Calu3 (cell line): Measurements from ENCODE around the gene FSTL5. TPM values are rescaled to one million over a fixed set of nuclear protein-coding genes. Genes with fewer than 3 reads are reported as not detected.

ENCODE experiments used
- BruUV-seq: library from RNA; stranded (reverse); fragments of 400-500 nt; replicated peaks from 2 replicates; lab custom pipeline; 2021; lab: Mats Ljungman, UMichigan
- CTCF ChIA-PET: fragments of 300-600 bp; sonication (Branson Sonifier 250); formaldehyde crosslinking; loops from one replicate; lab custom pipeline; 2022; ENCODE audit warnings: antibody characterized with exemption; lab: Charles Lee
- DNase-seq: peaks from one replicate; pipeline ENCODE4 v3.0.0; 2022
- H3K27ac Mint-ChIP-seq: one replicate; pipeline ENCODE4 v1.8.0; 2022; ENCODE audit warnings: mixed read lengths; ENCODE audit not compliant: unreplicated experiment
- H3K27me3 Mint-ChIP-seq: one replicate; pipeline ENCODE4 v1.8.0; 2022; ENCODE audit warnings: mixed read lengths; ENCODE audit not compliant: unreplicated experiment
- H3K36me3 Mint-ChIP-seq: one replicate; pipeline ENCODE4 v1.8.0; 2022; ENCODE audit warnings: mild to moderate bottlenecking, moderate library complexity, mixed read lengths; ENCODE audit not compliant: insufficient read depth, unreplicated experiment
- H3K4me1 Mint-ChIP-seq: one replicate; pipeline ENCODE4 v1.8.0; 2022; ENCODE audit warnings: mild to moderate bottlenecking, low read depth, mixed read lengths; ENCODE audit not compliant: unreplicated experiment
- H3K4me3 Mint-ChIP-seq: one replicate; pipeline ENCODE4 v1.8.0; 2022; ENCODE audit warnings: mild to moderate bottlenecking, low read depth, moderate library complexity, mixed read lengths; ENCODE audit not compliant: unreplicated experiment
- H3K9me3 Mint-ChIP-seq: one replicate; pipeline ENCODE4 v1.8.0; 2022; ENCODE audit warnings: low read depth, mixed read lengths; ENCODE audit not compliant: unreplicated experiment
- intact Hi-C: fragments of 100-400 bp; cut with micrococcal nuclease; formaldehyde crosslinking; loops from one replicate; pipeline ENCODE4 v1.10.0; 2022; ENCODE audit not compliant: unreplicated experiment
- total RNA-seq: library from RNA; stranded (reverse); gene quantifications from 2 replicates; pipeline ENCODE4 v1.2.3, GENCODE V29; 2022
- TF ChIP-seq, protein P1 (sequence below): fragments of 200-600 bp; IDR thresholded peaks from one replicate; pipeline ENCODE4 v1.8.0; 2022; ENCODE audit warnings: antibody characterized with exemption; ENCODE audit not compliant: unreplicated experiment

Gene FSTL5
- total RNA-seq, 1 experiment from 2014 or later, result not detected

DNA sequence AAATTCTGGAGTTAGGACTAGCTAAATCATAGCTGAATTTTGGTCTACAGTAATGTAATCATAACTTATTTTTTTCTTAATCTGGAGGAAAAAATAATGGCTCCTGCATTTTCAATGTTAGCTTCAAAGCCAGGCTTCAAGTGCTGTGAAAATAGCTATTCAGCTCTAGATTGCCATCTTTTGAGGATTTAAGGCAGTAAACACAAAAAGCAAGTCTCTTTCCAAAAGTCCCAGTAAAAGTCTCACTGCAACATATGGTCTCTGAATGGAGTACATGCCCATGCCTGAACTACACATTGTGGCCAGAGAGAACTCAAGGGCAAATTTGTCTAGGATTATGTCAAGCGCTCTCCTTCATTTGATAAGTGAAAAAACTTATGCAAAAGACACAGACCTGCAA lies 720.9 kb downstream of the FSTL5 start:
- H3K9me3 Mint-ChIP-seq, result no peaks in the 10 kb centered on the region
- intact Hi-C loops, result no loop called here
- H3K36me3 Mint-ChIP-seq, result no peaks in the 10 kb centered on the region
- H3K4me3 Mint-ChIP-seq, result no peak overlapping the region
- no peak overlapping the region for H3K27ac Mint-ChIP-seq
- BruUV-seq, result no TSS peak
- TF ChIP-seq, protein P1, sequence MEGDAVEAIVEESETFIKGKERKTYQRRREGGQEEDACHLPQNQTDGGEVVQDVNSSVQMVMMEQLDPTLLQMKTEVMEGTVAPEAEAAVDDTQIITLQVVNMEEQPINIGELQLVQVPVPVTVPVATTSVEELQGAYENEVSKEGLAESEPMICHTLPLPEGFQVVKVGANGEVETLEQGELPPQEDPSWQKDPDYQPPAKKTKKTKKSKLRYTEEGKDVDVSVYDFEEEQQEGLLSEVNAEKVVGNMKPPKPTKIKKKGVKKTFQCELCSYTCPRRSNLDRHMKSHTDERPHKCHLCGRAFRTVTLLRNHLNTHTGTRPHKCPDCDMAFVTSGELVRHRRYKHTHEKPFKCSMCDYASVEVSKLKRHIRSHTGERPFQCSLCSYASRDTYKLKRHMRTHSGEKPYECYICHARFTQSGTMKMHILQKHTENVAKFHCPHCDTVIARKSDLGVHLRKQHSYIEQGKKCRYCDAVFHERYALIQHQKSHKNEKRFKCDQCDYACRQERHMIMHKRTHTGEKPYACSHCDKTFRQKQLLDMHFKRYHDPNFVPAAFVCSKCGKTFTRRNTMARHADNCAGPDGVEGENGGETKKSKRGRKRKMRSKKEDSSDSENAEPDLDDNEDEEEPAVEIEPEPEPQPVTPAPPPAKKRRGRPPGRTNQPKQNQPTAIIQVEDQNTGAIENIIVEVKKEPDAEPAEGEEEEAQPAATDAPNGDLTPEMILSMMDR, result no peak
- CTCF ChIA-PET, result no interaction called here
- H3K27me3 Mint-ChIP-seq, result no peaks in the 10 kb centered on the region
- no peak for DNase-seq
- no peaks in the 10 kb centered on the region for H3K4me1 Mint-ChIP-seq

DNA sequence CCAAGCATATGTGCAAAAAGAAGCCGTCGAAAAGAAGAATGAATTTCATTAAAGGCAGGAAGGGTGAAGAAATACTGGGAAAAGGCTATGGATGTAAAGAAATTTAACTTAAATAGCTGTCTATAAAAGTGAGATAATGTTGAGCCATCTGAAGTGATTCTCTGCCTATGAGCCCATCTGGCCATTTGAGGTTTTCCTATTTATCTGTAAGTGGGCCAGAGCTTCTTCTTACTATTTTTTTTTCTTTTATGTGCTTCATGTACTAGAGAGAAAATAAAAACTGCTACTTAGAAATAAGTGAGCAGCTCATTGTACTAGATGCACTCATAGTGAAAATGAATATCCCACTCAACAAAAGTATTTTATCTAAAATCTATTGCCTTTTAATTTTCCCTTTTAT lies 725.7 kb downstream of the FSTL5 start:
- H3K4me3 Mint-ChIP-seq, result no peak overlapping the region
- BruUV-seq, result no TSS peak
- no peaks in the 10 kb centered on the region for H3K4me1 Mint-ChIP-seq
- intact Hi-C loops, result no loop called here
- no peaks in the 10 kb centered on the region for H3K27me3 Mint-ChIP-seq
- CTCF ChIA-PET, result no interaction called here
- no peak overlapping the region for H3K27ac Mint-ChIP-seq
- peaks cover 7% of the 10 kb centered on the region for H3K9me3 Mint-ChIP-seq
- TF ChIP-seq, protein P1, result no peak
- DNase-seq, result no peak
- no peaks in the 10 kb centered on the region for H3K36me3 Mint-ChIP-seq

DNA sequence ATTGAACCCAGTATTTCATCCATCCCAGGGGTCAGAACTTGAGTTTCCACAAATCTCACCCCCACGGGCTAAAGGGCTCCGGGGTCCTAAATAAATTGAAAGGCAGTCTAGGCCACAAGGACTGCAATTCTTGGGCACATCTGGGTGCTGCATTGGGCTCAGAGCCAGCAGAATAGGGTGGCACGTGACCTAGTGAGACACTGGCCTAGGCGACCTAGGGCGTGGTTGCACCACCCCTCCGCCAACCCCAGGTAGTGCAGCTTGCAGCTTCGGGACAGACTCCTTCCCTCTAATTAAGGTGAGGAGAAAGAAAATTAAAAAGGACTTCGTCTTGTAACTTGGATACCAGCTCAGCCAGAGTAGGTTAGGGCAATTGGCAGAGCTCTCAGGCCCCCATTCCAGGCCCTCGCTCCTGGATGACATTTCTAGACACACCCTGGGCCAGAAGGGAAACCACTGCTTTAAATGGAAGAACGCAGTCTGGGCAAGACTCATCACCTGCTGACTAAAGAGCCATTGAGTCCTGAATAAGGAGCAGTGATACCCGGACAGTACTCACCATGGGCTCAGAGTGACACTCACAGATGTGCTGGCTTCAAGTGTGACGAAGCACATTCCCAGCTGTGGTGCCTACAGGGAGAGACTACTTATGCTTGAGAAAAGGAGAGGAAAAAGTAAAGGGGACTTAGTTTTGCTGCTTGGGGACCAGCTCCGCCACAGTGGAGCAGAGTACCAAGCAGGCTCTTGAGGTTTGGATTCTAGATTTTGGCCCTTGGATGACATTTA lies 735.4 kb downstream of the FSTL5 start:
- Mint-ChIP-seq H3K27ac (no peak overlapping the region), H3K4me3 (no peak overlapping the region), H3K27me3 (no peaks in the 10 kb centered on the region), H3K36me3 (no peaks in the 10 kb centered on the region), H3K4me1 (no peaks in the 10 kb centered on the region), H3K9me3 (no peaks in the 10 kb centered on the region)
- intact Hi-C loops, result loop anchor here (10.0 kb wide), 1 partner anchor 174 kb away; no protein-coding TSS in a partner anchor
- TF ChIP-seq, protein P1, result no peak
- DNase-seq, result no peak
- CTCF ChIA-PET, result no interaction called here
- no TSS peak for BruUV-seq

DNA sequence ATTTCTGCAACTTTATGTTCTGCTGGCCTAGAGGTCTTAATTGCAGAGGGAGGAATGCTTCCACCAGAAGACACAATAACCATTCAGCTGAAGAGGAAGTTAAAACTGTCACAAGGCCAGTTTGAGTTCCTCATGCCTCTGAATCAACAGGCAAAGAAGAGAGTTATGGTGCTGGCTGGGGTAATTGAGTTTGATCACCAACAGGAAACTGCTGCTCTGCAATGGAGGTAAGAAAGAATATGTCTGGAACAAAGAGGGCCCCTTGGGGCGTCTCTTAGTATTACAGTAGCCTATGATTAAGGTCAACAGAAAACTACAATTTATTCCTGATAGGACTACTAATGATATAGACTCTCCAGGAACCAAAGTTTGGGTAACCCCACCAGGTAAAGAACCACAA lies 744.0 kb downstream of the FSTL5 start:
- H3K36me3 Mint-ChIP-seq, result no peaks in the 10 kb centered on the region
- no peaks in the 10 kb centered on the region for H3K9me3 Mint-ChIP-seq
- intact Hi-C loops, result loop anchor here (5.0 to 10.0 kb wide), 2 partner anchors 98 to 165 kb away; no protein-coding TSS in a partner anchor
- no peaks in the 10 kb centered on the region for H3K27me3 Mint-ChIP-seq
- no TSS peak for BruUV-seq
- no peaks in the 10 kb centered on the region for H3K4me1 Mint-ChIP-seq
- peak; percentile 37 for DNase-seq
- TF ChIP-seq, protein P1, result no peak
- no peak overlapping the region for H3K27ac Mint-ChIP-seq
- CTCF ChIA-PET, result no interaction called here
- no peak overlapping the region for H3K4me3 Mint-ChIP-seq
